Measurements from ENCODE around the gene SMG7. TPM values are rescaled to one million over a fixed set of nuclear protein-coding genes. Genes with fewer than 3 reads are reported as not detected.

Gene SMG7
- total RNA-seq, 2 experiments from 2014 or later: 45.0 to 185 TPM

DNA sequence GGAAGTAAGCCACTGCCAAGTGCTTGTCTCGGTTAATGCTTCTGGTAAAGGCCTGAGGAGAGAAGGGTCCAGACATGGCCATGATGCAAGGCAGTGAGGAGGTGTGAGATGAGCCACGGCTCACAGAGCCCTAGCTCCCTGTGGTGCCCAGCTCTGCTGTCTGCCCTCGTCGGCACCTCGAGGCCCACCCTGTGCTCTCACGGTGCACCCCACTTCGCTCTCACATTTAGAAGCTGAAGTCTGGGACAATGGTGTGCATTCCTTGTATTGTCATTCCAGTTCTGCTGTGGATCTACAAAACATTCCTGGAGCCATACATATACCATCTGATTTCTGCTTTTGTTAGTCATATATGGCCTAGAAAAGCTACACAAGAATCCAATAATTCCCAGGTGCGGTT is 114.6 kb downstream of the SMG7 start:
- no peaks in the 10 kb centered on the region for H4K20me1 ChIP-seq (ENCODE audit: insufficient read depth, low read length)
- intact Hi-C loops (cut with micrococcal nuclease; ENCODE audit: unreplicated experiment): no loop called here
- peaks cover 4% of the 10 kb centered on the region; the same call in 1 of the 2 replicates for H3K9me3 ChIP-seq (ENCODE audit: low read length)
- H3K79me2 ChIP-seq (ENCODE audit: insufficient read depth, low read depth, low read length): peaks cover 4% of the 10 kb centered on the region; the same call in 1 of the 2 replicates
- no peaks in the 10 kb centered on the region for H3K9me2 ChIP-seq (ENCODE audit: insufficient read depth, low read length)
- ChIA-PET POLR2A (interaction anchor here (0.6 to 1.3 kb wide), 5 partner anchors 7 to 697 kb away, joined by 3 to 4 read pairs (median 3); no protein-coding TSS in a partner anchor), CTCF (ENCODE audit: unreplicated experiment) (interaction anchor here (0.6 kb wide), 1 partner anchor 658 kb away, joined by 4 read pairs; no protein-coding TSS in a partner anchor)
- H3K36me3 ChIP-seq (ENCODE audit: insufficient read depth, low read length): no peaks in the 10 kb centered on the region; the same call in 1 of the 2 replicates
- H2AFZ ChIP-seq (ENCODE audit: low read length): no peak overlapping the region
- H3K27ac ChIP-seq (ENCODE audit: low read depth, low read length, poor library complexity, severe bottlenecking): no peak overlapping the region
- DNase-seq (ENCODE audit: low spot score): no peak
- TF ChIP-seq, protein P1, sequence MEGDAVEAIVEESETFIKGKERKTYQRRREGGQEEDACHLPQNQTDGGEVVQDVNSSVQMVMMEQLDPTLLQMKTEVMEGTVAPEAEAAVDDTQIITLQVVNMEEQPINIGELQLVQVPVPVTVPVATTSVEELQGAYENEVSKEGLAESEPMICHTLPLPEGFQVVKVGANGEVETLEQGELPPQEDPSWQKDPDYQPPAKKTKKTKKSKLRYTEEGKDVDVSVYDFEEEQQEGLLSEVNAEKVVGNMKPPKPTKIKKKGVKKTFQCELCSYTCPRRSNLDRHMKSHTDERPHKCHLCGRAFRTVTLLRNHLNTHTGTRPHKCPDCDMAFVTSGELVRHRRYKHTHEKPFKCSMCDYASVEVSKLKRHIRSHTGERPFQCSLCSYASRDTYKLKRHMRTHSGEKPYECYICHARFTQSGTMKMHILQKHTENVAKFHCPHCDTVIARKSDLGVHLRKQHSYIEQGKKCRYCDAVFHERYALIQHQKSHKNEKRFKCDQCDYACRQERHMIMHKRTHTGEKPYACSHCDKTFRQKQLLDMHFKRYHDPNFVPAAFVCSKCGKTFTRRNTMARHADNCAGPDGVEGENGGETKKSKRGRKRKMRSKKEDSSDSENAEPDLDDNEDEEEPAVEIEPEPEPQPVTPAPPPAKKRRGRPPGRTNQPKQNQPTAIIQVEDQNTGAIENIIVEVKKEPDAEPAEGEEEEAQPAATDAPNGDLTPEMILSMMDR (conservative IDR thresholded peaks at IDR 0.05; ENCODE audit: low read length): no peak
- TF ChIP-seq EZH2phosphoT487 (IDR thresholded peaks at IDR 0.05; ENCODE audit: borderline replicate concordance, low read depth, low read length): no peak
- BruUV-seq (replicated peaks): no TSS peak
- H3K4me2 ChIP-seq (ENCODE audit: low read length): no peak overlapping the region
- H3K4me1 ChIP-seq (ENCODE audit: insufficient read depth, low read length, poor library complexity, severe bottlenecking): peaks cover 71% of the 10 kb centered on the region
- H3K4me3 ChIP-seq (ENCODE audit: low read depth, low read length, poor library complexity, severe bottlenecking): no peak overlapping the region

DNA sequence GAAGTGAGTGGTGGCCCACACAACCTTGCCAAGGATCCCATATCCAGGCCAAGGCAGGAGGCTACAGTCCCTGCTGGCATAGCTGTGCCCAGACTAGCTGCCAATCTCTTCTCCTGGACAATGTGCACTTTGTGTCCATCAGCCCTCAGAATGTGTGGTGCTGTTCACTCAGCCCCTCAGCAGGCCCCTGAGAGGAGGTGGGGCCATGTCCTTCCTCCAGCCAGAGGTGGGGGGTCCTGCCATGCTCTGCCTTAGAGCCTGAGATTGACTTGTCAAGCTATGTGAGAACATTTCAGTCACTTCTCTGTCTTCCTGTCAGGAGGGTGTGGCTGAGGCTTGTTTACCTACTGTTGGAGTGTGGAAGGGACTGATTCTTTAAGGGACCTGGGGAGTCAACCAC is 116.5 kb downstream of the SMG7 start:
- peak overlapping the region; percentile 95 for H3K27ac ChIP-seq (ENCODE audit: low read depth, low read length, poor library complexity, severe bottlenecking)

More for the DNA sequence above, 116.5 kb downstream of the SMG7 start:
- ChIA-PET POLR2A (interaction anchor here (0.7 to 2.3 kb wide), 5 partner anchors 9 to 110 kb away, joined by 3 to 11 read pairs (median 3); no protein-coding TSS in a partner anchor), CTCF (ENCODE audit: unreplicated experiment) (no interaction called here)
- Histone ChIP-seq H2AFZ (ENCODE audit: low read length) (peak overlapping the region; percentile 58; the same call in 1 of the 2 replicates), H3K9me2 (ENCODE audit: insufficient read depth, low read length) (no peaks in the 10 kb centered on the region), H3K4me2 (ENCODE audit: low read length) (peak overlapping the region; percentile 88), H4K20me1 (ENCODE audit: insufficient read depth, low read length) (no peaks in the 10 kb centered on the region), H3K9me3 (ENCODE audit: low read length) (peaks cover 4% of the 10 kb centered on the region; the same call in 1 of the 2 replicates), H3K79me2 (ENCODE audit: insufficient read depth, low read depth, low read length) (peaks cover 4% of the 10 kb centered on the region; the same call in 1 of the 2 replicates), H3K4me1 (ENCODE audit: insufficient read depth, low read length, poor library complexity, severe bottlenecking) (peaks cover 82% of the 10 kb centered on the region), H3K4me3 (ENCODE audit: low read depth, low read length, poor library complexity, severe bottlenecking) (peak overlapping the region; percentile 62), H3K36me3 (ENCODE audit: insufficient read depth, low read length) (no peaks in the 10 kb centered on the region; the same call in 1 of the 2 replicates)
- intact Hi-C loops (cut with micrococcal nuclease; ENCODE audit: unreplicated experiment): no loop called here
- no TSS peak for BruUV-seq (replicated peaks)
- no peak for TF ChIP-seq EZH2phosphoT487 (IDR thresholded peaks at IDR 0.05; ENCODE audit: borderline replicate concordance, low read depth, low read length)
- TF ChIP-seq, protein P1 (conservative IDR thresholded peaks at IDR 0.05; ENCODE audit: low read length): no peak
- DNase-seq (ENCODE audit: low spot score): peak; percentile 15
